ENCODE results near the gene ITGA8. TPM values are rescaled to one million over a fixed set of nuclear protein-coding genes. Genes with fewer than 3 reads are reported as not detected.
A peak's percentile ranks its signal among the peaks of the same experiment; 100 is the strongest.

The ITGA8 gene
- total and polyA plus RNA-seq, 8 donors, result 1.7 to 55.8 (median 22.0) TPM

DNA sequence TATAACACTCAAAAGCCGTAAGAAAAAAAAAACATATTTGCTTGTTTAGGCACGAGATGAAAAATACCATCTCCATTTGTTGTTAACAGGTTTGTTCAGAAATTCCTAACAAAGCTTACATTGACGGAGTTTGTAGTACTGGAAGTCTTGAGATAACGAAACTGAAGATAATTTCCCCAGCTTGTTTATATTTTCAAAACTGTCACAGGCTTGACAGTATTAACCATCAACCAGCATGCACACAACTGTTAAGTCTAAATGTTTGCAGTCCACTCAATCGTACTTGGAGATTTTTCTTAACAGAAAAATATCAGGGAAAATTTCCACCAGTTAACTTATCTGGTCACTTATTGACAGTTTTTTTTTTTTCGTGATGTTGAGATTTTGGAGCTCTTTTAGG, 68.5 kb downstream of the ITGA8 start:
- intact Hi-C loops (cut with DNase I; ENCODE audit: low total_unique reads), result no loop called here
- H3K27me3 ChIP-seq, result no peaks in the 10 kb centered on the region
- H3K36me3 ChIP-seq, result no peaks in the 10 kb centered on the region
- no peaks in the 10 kb centered on the region for H3K4me1 ChIP-seq
- DNase-seq, result no peak
- WGBS, 5 donors, result 18 to 38% (median 33%) methylated on average over 6 of the region's 6 CpGs
- H3K4me3 ChIP-seq, result no peak overlapping the region
- no peak overlapping the region for H3K27ac ChIP-seq
- TF ChIP-seq EP300 (IDR thresholded peaks at IDR 0.05), result no peak
- TF ChIP-seq POLR2A (IDR thresholded peaks at IDR 0.05), result no peak
- TF ChIP-seq, protein P1, sequence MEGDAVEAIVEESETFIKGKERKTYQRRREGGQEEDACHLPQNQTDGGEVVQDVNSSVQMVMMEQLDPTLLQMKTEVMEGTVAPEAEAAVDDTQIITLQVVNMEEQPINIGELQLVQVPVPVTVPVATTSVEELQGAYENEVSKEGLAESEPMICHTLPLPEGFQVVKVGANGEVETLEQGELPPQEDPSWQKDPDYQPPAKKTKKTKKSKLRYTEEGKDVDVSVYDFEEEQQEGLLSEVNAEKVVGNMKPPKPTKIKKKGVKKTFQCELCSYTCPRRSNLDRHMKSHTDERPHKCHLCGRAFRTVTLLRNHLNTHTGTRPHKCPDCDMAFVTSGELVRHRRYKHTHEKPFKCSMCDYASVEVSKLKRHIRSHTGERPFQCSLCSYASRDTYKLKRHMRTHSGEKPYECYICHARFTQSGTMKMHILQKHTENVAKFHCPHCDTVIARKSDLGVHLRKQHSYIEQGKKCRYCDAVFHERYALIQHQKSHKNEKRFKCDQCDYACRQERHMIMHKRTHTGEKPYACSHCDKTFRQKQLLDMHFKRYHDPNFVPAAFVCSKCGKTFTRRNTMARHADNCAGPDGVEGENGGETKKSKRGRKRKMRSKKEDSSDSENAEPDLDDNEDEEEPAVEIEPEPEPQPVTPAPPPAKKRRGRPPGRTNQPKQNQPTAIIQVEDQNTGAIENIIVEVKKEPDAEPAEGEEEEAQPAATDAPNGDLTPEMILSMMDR (IDR thresholded peaks at IDR 0.05), result no peak
- no peaks in the 10 kb centered on the region for H3K9me3 ChIP-seq

DNA sequence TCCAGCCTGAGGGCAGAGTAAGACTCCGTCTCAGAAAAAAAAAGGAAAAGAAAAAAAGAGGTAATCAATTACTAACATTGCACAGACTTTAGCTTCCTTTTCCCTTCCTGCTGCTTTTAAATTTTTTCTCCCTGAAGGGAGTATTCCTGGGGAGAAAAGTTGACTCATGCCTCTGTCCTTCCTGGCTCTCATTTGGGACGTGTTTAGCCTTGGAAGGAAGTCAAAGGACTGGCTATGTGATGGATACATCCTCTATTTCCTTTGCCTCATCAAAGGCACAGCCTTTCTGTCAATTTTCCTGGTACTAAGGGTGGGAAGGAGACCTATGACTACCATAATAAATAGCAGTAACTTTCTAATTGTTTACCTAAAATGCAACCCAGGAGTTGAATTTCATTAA, 77.6 kb downstream of the ITGA8 start:
- no peaks in the 10 kb centered on the region for H3K4me1 ChIP-seq
- WGBS, 5 donors, result 48 to 62% (median 53%) methylated on average over 2 of the region's 2 CpGs
- H3K9me3 ChIP-seq, result no peaks in the 10 kb centered on the region
- TF ChIP-seq EP300 (IDR thresholded peaks at IDR 0.05), result no peak
- no peak for TF ChIP-seq POLR2A (IDR thresholded peaks at IDR 0.05)
- TF ChIP-seq POLR2AphosphoS5 (IDR thresholded peaks at IDR 0.05), result no peak
- TF ChIP-seq, protein P1 (IDR thresholded peaks at IDR 0.05), result no peak
- peaks cover 0 to 13% (median 2%) of the 10 kb centered on the region in 4 donors for H3K36me3 ChIP-seq
- H3K27me3 ChIP-seq, result no peaks in the 10 kb centered on the region
- no peak overlapping the region for H3K4me3 ChIP-seq
- H3K27ac ChIP-seq, result peak overlapping the region in 1 of 5 donors; percentile 30
- peak in 1 of 2 donors; percentile 37 for DNase-seq
- intact Hi-C loops (cut with DNase I; ENCODE audit: low total_unique reads), result no loop called here

DNA sequence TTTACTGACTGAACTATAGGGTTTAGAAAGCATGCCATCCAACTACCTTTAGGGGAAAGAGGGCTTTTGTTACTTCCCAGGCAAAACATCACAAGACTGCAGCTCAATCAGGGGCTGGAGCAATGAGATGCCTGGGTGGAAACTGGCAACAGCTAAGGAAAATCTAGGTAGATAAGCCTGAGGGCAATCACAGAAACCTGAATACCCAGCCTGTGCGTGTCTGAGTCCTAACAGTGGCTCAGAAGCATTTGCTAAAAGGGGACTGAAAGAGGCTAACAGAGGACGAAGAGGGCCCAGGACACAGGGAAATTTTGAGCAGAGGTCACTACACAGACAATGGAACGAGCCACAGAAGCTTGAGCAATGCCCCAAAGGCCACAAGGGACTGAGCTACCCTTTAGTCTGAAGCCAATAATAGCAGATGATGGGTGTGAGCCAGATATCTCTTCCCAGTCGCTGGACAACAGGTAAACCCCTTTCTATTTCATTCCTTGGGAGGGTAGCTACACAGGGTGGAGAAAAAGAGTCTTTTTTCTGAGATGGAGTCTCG, 79.1 kb downstream of the ITGA8 start:
- intact Hi-C loops (cut with DNase I; ENCODE audit: low total_unique reads), result no loop called here
- Histone ChIP-seq H3K9me3 (no peaks in the 10 kb centered on the region), H3K4me1 (no peaks in the 10 kb centered on the region), H3K27me3 (no peaks in the 10 kb centered on the region), H3K36me3 (peaks cover 0 to 13% (median 2%) of the 10 kb centered on the region in 4 donors), H3K27ac (no peak overlapping the region), H3K4me3 (no peak overlapping the region)
- no peak for DNase-seq
- WGBS, 5 donors, result 61 to 68% (median 63%) methylated on average over 5 of the region's 5 CpGs
- TF ChIP-seq POLR2AphosphoS5 (IDR thresholded peaks at IDR 0.05) (no peak), EP300 (IDR thresholded peaks at IDR 0.05) (no peak), POLR2A (IDR thresholded peaks at IDR 0.05) (no peak)
- TF ChIP-seq, protein P1 (IDR thresholded peaks at IDR 0.05), result no peak

DNA sequence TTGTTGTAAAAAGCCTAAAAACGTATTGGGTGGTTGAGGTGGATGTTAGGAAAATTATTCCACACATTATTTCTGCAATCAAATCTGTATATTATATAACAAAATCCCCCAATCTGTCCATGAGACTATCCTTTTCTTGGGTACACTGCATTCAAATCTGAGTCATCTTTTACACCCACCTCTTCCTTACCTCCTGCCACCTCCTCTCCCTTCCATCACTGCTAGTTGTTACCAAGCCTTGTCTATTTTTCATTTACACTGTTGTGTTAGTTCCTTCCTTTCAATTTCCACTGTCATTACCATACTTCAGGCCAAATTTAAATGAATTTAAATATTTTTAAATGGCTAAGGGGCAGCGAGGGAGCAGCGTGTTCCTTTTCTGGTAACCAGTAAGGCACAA, 83.3 kb downstream of the ITGA8 start:
- Histone ChIP-seq H3K4me1 (no peaks in the 10 kb centered on the region), H3K4me3 (no peak overlapping the region), H3K36me3 (peaks cover 0 to 13% (median 2%) of the 10 kb centered on the region in 4 donors), H3K27me3 (no peaks in the 10 kb centered on the region), H3K27ac (no peak overlapping the region), H3K9me3 (no peaks in the 10 kb centered on the region)
- TF ChIP-seq, protein P1 (IDR thresholded peaks at IDR 0.05), result no peak
- TF ChIP-seq EP300 (IDR thresholded peaks at IDR 0.05) (no peak), POLR2A (IDR thresholded peaks at IDR 0.05) (no peak), POLR2AphosphoS5 (IDR thresholded peaks at IDR 0.05) (no peak)
- 78 to 89% (median 85%) methylated on average over 3 of the region's 3 CpGs for WGBS, 5 donors
- no peak for DNase-seq
- intact Hi-C loops (cut with DNase I; ENCODE audit: low total_unique reads), result no loop called here

Data from stomach (tissue), 9 donors.